PC-3 (cell line): Measurements from ENCODE around the gene PCNX3. TPM values are rescaled to one million over a fixed set of nuclear protein-coding genes. Genes with fewer than 3 reads are reported as not detected.

ENCODE experiments used
- ATAC-seq: fragments of 200-7000 bp; cut with Tn5 transposase; 2 replicates; pipeline ENCODE4 v1.9.1; 2020; ENCODE audit warnings: mild to moderate bottlenecking, moderate library complexity
- BruUV-seq: library from RNA; stranded (reverse); fragments of 400-500 nt; replicated peaks from 2 replicates; lab custom pipeline; 2021; lab: Mats Ljungman, UMichigan
- CTCF ChIA-PET: fragments of 300-600 bp; sonication (Branson Sonifier 250); formaldehyde crosslinking; loops from one replicate; lab custom pipeline; 2022; ENCODE audit warnings: antibody characterized with exemption; lab: Charles Lee
- POLR2A ChIA-PET: fragments of 300-600 bp; sonication (Branson Sonifier 250); formaldehyde crosslinking; loops from one replicate; lab custom pipeline; 2022; ENCODE audit warnings: antibody characterized with exemption; ENCODE audit not compliant: unreplicated experiment; lab: Charles Lee
- DNase-seq: peaks from one replicate; pipeline ENCODE4 v3.0.0-alpha.2; 2015
- H2AFZ ChIP-seq: fragments of 300-600 bp; sonication (generic); 2 replicates; pipeline ENCODE4 v1.6.0; 2016; ENCODE audit warnings: antibody characterized with exemption, low read length
- H3F3A ChIP-seq: fragments of 300-600 bp; sonication (generic); one replicate; pipeline ENCODE4 v1.6.0; 2017; ENCODE audit warnings: antibody characterized with exemption, low read length, control low read depth, mild to moderate bottlenecking; ENCODE audit not compliant: unreplicated experiment
- H3K27ac ChIP-seq: fragments of 300-600 bp; sonication (generic); 2 replicates; pipeline ENCODE4 v1.5.1; 2016; ENCODE audit warnings: mild to moderate bottlenecking, low read length
- H3K27me3 ChIP-seq: fragments of 300-600 bp; sonication (generic); 2 replicates; pipeline ENCODE4 v1.6.1; 2016; ENCODE audit warnings: low read length, mixed read lengths
- H3K36me3 ChIP-seq: fragments of 300-600 bp; sonication (generic); 2 replicates; pipeline ENCODE4 v1.6.1; 2016; ENCODE audit warnings: low read depth, mixed run types, low read length, mixed read lengths
- H3K4me1 ChIP-seq: fragments of 300-600 bp; sonication (generic); 2 replicates; pipeline ENCODE4 v1.5.1; 2016; ENCODE audit warnings: low read length; ENCODE audit not compliant: insufficient read depth
- H3K4me2 ChIP-seq: fragments of 300-600 bp; sonication (generic); 2 replicates; pipeline ENCODE4 v1.6.0; 2016; ENCODE audit warnings: low read length
- H3K4me3 ChIP-seq: fragments of 300-600 bp; sonication (generic); 2 replicates; pipeline ENCODE4 v1.5.1; 2016; ENCODE audit warnings: mild to moderate bottlenecking, low read length, mixed read lengths
- H3K79me2 ChIP-seq: fragments of 300-600 bp; sonication (generic); 2 replicates; pipeline ENCODE4 v1.6.1; 2017; ENCODE audit warnings: low read length, mixed read lengths
- H3K9ac ChIP-seq: fragments of 300-600 bp; sonication (generic); 2 replicates; pipeline ENCODE4 v1.6.0; 2016; ENCODE audit warnings: mild to moderate bottlenecking, low read length
- H3K9me2 ChIP-seq: fragments of 300-600 bp; sonication (generic); replicated peaks from 2 replicates; pipeline ENCODE4 v1.6.1; 2016; ENCODE audit warnings: mixed run types, low read length, mixed read lengths
- H3K9me3 ChIP-seq: fragments of 300-600 bp; sonication (generic); 2 replicates; pipeline ENCODE4 v1.6.1; 2016; ENCODE audit warnings: low read length, mixed read lengths
- H4K20me1 ChIP-seq: fragments of 300-600 bp; sonication (generic); 2 replicates; pipeline ENCODE4 v1.6.1; 2016; ENCODE audit warnings: low read length, mixed read lengths
- EZH2 ChIP-seq: fragments of 300-600 bp; sonication (generic); IDR thresholded peaks from one replicate; pipeline ENCODE4 v1.6.1; 2017; ENCODE audit warnings: antibody characterized with exemption, mild to moderate bottlenecking, low read length; ENCODE audit not compliant: unreplicated experiment
- EZH2phosphoT487 ChIP-seq: fragments of 300-600 bp; sonication (generic); IDR thresholded peaks from 2 replicates; pipeline ENCODE4 v1.6.1; 2018; ENCODE audit warnings: mild to moderate bottlenecking, antibody characterized with exemption, low read length, borderline replicate concordance
- intact Hi-C: fragments of 100-400 bp; cut with micrococcal nuclease; formaldehyde crosslinking; loops from 2 replicates; pipeline ENCODE4 v1.9.0; 2023
- total RNA-seq: library from RNA; depleted of rRNA; stranded (reverse); fragments of >200 nt; gene quantifications from 2 replicates; pipeline ENCODE4 v1.2.3, GENCODE V29; 2014
- TF ChIP-seq, protein P1 (sequence below): fragments of 300-600 bp; sonication (generic); conservative IDR thresholded peaks from 2 replicates; pipeline ENCODE4 v1.5.1; 2017; ENCODE audit warnings: antibody characterized with exemption, low read depth, mild to moderate bottlenecking, low read length

The PCNX3 gene
- total RNA-seq, 1 experiment from 2014 or later = 53.6 TPM

DNA sequence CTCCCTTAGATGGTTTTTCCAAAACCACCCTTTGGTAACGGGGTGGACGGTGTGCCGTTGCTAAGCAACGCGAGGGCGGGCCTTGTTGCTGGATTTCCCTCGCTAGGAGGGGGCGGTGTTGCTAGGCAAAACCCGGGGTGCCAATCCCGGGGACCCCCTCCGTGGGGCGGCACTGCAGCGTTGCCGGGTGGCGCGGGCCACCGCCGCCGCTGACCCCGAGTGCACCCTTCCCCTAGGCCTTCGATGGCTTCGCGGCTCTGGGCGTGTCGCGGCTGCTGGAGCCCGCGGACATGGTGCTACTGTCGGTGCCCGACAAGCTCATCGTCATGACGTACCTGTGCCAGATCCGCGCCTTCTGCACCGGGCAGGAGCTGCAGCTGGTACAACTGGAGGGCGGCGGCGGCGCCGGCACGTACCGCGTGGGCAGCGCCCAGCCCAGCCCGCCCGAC is 30.8 kb upstream of the PCNX3 start:
- no peaks in the 10 kb centered on the region for H3K9me2 ChIP-seq
- no peak overlapping the region for H3K27ac ChIP-seq
- no peaks in the 10 kb centered on the region for H3K4me1 ChIP-seq
- intact Hi-C loops = no loop called here
- ATAC-seq (no peak), DNase-seq (no peak)
- BruUV-seq = no TSS peak
- TF ChIP-seq EZH2phosphoT487 = no peak
- TF ChIP-seq EZH2 = no peak
- TF ChIP-seq, protein P1, sequence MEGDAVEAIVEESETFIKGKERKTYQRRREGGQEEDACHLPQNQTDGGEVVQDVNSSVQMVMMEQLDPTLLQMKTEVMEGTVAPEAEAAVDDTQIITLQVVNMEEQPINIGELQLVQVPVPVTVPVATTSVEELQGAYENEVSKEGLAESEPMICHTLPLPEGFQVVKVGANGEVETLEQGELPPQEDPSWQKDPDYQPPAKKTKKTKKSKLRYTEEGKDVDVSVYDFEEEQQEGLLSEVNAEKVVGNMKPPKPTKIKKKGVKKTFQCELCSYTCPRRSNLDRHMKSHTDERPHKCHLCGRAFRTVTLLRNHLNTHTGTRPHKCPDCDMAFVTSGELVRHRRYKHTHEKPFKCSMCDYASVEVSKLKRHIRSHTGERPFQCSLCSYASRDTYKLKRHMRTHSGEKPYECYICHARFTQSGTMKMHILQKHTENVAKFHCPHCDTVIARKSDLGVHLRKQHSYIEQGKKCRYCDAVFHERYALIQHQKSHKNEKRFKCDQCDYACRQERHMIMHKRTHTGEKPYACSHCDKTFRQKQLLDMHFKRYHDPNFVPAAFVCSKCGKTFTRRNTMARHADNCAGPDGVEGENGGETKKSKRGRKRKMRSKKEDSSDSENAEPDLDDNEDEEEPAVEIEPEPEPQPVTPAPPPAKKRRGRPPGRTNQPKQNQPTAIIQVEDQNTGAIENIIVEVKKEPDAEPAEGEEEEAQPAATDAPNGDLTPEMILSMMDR = no peak
- ChIA-PET CTCF (no interaction called here), POLR2A (no interaction called here)
- peaks cover 8% of the 10 kb centered on the region for H3K36me3 ChIP-seq
- no peak overlapping the region for H3K4me2 ChIP-seq
- no peak overlapping the region for H3K9ac ChIP-seq
- no peak overlapping the region for H2AFZ ChIP-seq
- no peaks in the 10 kb centered on the region for H3K79me2 ChIP-seq
- no peaks in the 10 kb centered on the region for H4K20me1 ChIP-seq
- no peaks in the 10 kb centered on the region for H3K9me3 ChIP-seq
- no peaks in the 10 kb centered on the region for H3F3A ChIP-seq
- no peak overlapping the region for H3K4me3 ChIP-seq
- H3K27me3 ChIP-seq = no peaks in the 10 kb centered on the region

DNA sequence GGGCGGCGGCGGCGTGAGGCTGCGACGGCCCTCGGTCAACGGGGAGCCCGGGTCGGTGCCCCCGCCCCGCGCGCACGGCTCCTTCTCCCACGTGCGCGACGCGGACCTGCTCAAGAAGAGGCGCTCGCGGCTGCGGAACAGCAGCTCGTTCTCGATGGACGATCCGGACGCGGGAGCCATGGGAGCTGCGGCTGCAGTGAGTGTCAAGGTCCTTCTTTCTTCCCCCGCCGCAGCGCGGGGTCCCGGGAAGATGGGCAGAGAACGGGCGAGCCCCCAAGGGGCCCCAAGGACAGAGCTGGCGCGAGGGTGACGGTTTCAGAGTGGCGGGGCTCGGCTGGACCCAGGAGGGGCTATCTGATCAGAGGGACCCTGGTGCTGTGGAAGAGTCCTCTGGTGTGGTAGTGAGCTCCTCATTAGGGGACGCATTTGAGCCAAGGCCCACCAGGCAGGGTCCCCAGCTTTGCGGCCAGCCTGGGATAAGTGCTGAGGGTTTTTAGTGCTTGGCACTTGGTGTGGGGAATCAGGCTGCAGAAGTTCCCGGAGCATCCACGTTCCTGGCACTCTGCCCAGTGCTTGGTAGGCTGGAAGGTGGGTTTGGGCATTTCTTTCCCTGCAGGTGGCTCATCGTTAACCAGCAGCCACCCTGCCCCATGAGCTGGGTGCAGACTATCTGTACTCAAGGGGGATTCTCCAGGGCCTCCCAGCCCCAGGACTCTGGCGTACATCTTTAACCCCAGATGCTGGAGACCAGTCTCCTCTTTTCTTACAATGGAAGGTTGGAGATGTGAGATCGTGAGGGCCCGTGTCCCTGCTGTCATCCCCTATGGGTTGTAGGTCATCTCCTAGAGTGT is 30.0 kb upstream of the PCNX3 start:
- Histone ChIP-seq H3K9ac (no peak overlapping the region), H2AFZ (no peak overlapping the region), H3K4me3 (no peak overlapping the region), H3K9me3 (no peaks in the 10 kb centered on the region), H3K36me3 (peaks cover 8% of the 10 kb centered on the region), H3K4me2 (no peak overlapping the region), H3K4me1 (no peaks in the 10 kb centered on the region), H3K79me2 (no peaks in the 10 kb centered on the region), H3F3A (no peaks in the 10 kb centered on the region), H4K20me1 (no peaks in the 10 kb centered on the region), H3K27me3 (no peaks in the 10 kb centered on the region), H3K27ac (no peak overlapping the region), H3K9me2 (no peaks in the 10 kb centered on the region)
- POLR2A ChIA-PET = no interaction called here
- ATAC-seq (no peak), DNase-seq (no peak)
- no TSS peak for BruUV-seq
- intact Hi-C loops = no loop called here
- TF ChIP-seq EZH2phosphoT487 (no peak), EZH2 (no peak)
- TF ChIP-seq, protein P1 = no peak
- CTCF ChIA-PET = no interaction called here

DNA sequence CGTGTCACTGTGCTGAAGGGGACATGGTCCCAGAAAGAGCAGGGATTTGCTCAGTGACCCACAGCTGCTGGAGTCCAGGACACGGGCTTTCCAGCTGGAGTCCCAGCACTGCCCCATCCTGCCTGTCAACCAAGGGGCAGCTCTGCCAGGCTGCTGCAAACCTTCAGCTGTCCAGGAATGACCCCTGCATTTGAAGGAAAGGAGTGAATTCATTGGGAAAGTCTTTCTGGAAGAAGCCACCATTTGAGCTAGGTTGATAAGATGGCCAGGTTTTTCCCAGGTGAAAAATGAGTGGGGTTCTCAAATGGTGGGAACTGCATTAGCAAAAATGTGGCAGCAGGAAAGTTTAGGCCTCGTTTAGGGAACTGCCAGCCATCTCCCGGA is 29.3 kb upstream of the PCNX3 start:
- POLR2A ChIA-PET = no interaction called here
- Histone ChIP-seq H3K4me1 (no peaks in the 10 kb centered on the region), H3K4me2 (no peak overlapping the region), H3K4me3 (no peak overlapping the region), H3K9me3 (no peaks in the 10 kb centered on the region), H3K27ac (no peak overlapping the region), H4K20me1 (no peaks in the 10 kb centered on the region), H3K9ac (no peak overlapping the region), H3K9me2 (no peaks in the 10 kb centered on the region), H3K27me3 (no peaks in the 10 kb centered on the region), H3K36me3 (peaks cover 8% of the 10 kb centered on the region), H3F3A (no peaks in the 10 kb centered on the region), H3K79me2 (no peaks in the 10 kb centered on the region), H2AFZ (no peak overlapping the region)
- BruUV-seq = no TSS peak
- DNase-seq (no peak), ATAC-seq (no peak)
- TF ChIP-seq, protein P1 = no peak
- TF ChIP-seq EZH2phosphoT487 = no peak
- intact Hi-C loops = no loop called here
- CTCF ChIA-PET = no interaction called here
